ENCODE measurements around the gene PCBP3. TPM values are rescaled to one million over a fixed set of nuclear protein-coding genes. Genes with fewer than 3 reads are reported as not detected.

PCBP3 gene
- total RNA-seq, 1 experiment from 2014 or later = not detected

DNA sequence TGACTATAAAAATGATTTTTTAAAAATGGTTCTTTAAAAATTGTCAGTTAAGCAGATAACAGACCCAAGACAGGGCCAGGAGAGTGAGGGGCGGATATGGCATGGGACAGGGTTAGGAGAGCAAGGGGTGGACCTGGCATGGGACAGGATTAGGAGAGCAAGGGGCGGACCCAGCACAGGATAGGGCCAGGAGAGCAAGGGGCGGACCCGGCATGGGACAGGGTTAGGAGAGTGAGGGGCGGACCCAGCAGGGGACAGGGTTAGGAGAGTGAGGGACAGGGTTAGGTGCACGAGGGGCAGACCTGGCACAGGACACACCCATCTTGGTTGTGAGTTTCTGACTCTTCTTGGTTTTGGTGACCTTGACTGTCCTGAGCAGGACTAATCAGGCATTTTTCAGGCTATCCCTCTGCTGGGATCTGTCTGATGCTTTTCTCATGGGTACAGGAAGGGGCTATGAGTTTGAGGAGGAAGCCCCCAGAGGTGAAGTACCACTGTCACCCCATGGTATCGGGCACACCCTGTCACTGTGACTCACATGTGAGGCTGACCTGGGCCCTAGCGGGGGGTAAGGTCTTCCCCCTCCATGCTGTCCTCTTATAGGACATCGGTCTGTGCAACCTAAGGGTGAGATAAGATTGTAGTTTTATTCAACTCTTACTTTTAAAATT lies 179.0 kb downstream of the PCBP3 start:
- H4K20me1 ChIP-seq (ENCODE audit: insufficient read depth) = no peaks in the 10 kb centered on the region
- H3K4me1 ChIP-seq (replicated peaks; ENCODE audit: insufficient read depth) = peaks cover 16% of the 10 kb centered on the region; the same call in 1 of the 2 replicates
- H2AFZ ChIP-seq = no peak overlapping the region
- H3K4me3 ChIP-seq = no peak overlapping the region
- CTCF ChIA-PET = interaction anchor here (0.7 kb wide), 1 partner anchor 160 kb away, joined by 6 read pairs; no protein-coding TSS in a partner anchor
- BruUV-seq (replicated peaks) = no TSS peak
- no peak overlapping the region for H3K4me2 ChIP-seq
- H3K27ac ChIP-seq = no peak overlapping the region
- no peak for DNase-seq
- H3K9me3 ChIP-seq (ENCODE audit: insufficient read depth, low read depth) = no peaks in the 10 kb centered on the region
- no peaks in the 10 kb centered on the region for H3K9me2 ChIP-seq (ENCODE audit: insufficient read depth)
- H3F3A ChIP-seq (ENCODE audit: insufficient read depth, low read depth) = peaks cover 14% of the 10 kb centered on the region; the same call in 1 of the 2 replicates
- peaks cover 21% of the 10 kb centered on the region for H3K27me3 ChIP-seq (ENCODE audit: insufficient read depth, low read depth)
- no peaks in the 10 kb centered on the region for H3K36me3 ChIP-seq (ENCODE audit: low read depth)
- POLR2A ChIA-PET (ENCODE audit: unreplicated experiment) = no interaction called here
- TF ChIP-seq, protein P1, sequence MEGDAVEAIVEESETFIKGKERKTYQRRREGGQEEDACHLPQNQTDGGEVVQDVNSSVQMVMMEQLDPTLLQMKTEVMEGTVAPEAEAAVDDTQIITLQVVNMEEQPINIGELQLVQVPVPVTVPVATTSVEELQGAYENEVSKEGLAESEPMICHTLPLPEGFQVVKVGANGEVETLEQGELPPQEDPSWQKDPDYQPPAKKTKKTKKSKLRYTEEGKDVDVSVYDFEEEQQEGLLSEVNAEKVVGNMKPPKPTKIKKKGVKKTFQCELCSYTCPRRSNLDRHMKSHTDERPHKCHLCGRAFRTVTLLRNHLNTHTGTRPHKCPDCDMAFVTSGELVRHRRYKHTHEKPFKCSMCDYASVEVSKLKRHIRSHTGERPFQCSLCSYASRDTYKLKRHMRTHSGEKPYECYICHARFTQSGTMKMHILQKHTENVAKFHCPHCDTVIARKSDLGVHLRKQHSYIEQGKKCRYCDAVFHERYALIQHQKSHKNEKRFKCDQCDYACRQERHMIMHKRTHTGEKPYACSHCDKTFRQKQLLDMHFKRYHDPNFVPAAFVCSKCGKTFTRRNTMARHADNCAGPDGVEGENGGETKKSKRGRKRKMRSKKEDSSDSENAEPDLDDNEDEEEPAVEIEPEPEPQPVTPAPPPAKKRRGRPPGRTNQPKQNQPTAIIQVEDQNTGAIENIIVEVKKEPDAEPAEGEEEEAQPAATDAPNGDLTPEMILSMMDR (conservative IDR thresholded peaks at IDR 0.05) = no peak
- no peak for TF ChIP-seq EZH2 (IDR thresholded peaks at IDR 0.05; ENCODE audit: low read depth)
- H3K79me2 ChIP-seq (ENCODE audit: low read depth) = no peaks in the 10 kb centered on the region
- intact Hi-C loops (cut with micrococcal nuclease; ENCODE audit: unreplicated experiment) = no loop called here

DNA sequence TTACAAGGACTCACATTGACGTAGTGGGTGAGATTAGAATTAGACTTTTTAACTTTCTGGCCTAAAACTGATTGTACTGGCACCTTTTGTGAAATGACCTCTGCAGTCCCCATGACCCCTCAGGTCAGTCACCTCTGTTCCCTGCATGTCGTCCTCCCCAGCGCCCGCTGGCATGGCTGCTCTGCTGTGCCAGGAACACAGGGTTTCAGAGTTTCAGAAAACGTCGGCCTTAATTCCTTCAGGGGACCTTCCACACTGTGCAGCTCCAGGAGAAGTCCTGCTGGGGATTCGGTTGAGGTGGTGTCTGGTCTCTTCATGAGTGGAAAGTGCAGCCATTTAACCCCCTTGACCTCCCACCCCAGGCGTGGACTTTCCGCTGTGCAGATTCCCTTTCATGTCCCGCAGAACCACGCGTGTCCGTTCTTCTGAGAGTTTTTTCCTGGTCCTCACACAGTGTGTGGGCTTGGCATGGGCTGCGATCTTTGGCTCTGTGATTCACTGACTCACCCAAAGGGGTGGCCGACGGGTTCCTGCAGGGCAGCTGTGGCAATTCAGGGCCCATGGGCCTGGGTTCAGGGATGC lies 179.7 kb downstream of the PCBP3 start:
- no peak for DNase-seq
- no peaks in the 10 kb centered on the region for H3K9me2 ChIP-seq (ENCODE audit: insufficient read depth)
- H4K20me1 ChIP-seq (ENCODE audit: insufficient read depth) = no peaks in the 10 kb centered on the region
- TF ChIP-seq, protein P1 (conservative IDR thresholded peaks at IDR 0.05) = no peak
- no peak for TF ChIP-seq EZH2 (IDR thresholded peaks at IDR 0.05; ENCODE audit: low read depth)
- H3K9me3 ChIP-seq (ENCODE audit: insufficient read depth, low read depth) = no peaks in the 10 kb centered on the region
- no TSS peak for BruUV-seq (replicated peaks)
- no peak overlapping the region for H3K4me2 ChIP-seq
- H3K27ac ChIP-seq = no peak overlapping the region
- no peaks in the 10 kb centered on the region for H3K79me2 ChIP-seq (ENCODE audit: low read depth)
- no peaks in the 10 kb centered on the region for H3K36me3 ChIP-seq (ENCODE audit: low read depth)
- H3K27me3 ChIP-seq (ENCODE audit: insufficient read depth, low read depth) = peaks cover 21% of the 10 kb centered on the region
- peaks cover 12% of the 10 kb centered on the region; the same call in 1 of the 2 replicates for H3K4me1 ChIP-seq (replicated peaks; ENCODE audit: insufficient read depth)
- intact Hi-C loops (cut with micrococcal nuclease; ENCODE audit: unreplicated experiment) = no loop called here
- H3K4me3 ChIP-seq = no peak overlapping the region
- ChIA-PET POLR2A (ENCODE audit: unreplicated experiment) (no interaction called here), CTCF (no interaction called here)
- H2AFZ ChIP-seq = no peak overlapping the region
- peaks cover 9% of the 10 kb centered on the region; the same call in 1 of the 2 replicates for H3F3A ChIP-seq (ENCODE audit: insufficient read depth, low read depth)

DNA sequence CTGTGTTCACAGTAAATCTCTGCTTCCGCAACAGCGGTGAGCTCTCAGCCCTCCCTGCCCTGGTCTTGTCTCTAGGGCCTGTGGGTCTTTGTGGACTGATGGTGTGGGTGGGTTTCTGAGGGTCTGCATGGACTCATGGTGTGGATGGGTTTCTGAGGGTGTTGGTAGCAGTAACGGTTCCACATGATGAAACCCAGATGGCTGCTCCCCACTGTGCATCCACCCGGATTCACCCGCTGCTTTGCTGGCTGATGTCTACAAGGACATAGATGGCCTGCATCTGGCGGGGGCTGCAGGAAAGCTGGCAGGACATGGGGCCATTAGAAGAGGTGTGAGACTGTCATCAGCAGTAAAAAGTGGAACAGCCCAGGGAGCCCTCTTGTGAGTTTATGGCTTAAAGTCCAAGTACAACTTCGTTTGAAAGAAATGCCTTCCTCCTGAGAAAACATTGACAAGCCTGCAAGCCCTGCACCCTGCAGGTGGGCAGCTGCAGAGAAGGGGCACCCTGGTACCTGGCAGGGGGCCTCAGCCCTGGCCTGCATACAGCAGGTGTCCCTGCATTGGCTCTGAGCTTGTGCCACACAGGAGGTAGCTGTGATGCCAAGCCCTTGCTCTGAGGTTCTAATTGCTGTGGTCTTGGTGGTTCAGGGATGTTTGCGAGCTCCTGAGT lies 181.2 kb downstream of the PCBP3 start:
- POLR2A ChIA-PET (ENCODE audit: unreplicated experiment) = no interaction called here
- CTCF ChIA-PET = no interaction called here

More for the DNA sequence above, 181.2 kb downstream of the PCBP3 start:
- intact Hi-C loops (cut with micrococcal nuclease; ENCODE audit: unreplicated experiment) = no loop called here
- H3K4me3 ChIP-seq = no peak overlapping the region
- BruUV-seq (replicated peaks) = no TSS peak
- H3K27me3 ChIP-seq (ENCODE audit: insufficient read depth, low read depth) = peaks cover 21% of the 10 kb centered on the region
- no peak for DNase-seq
- no peaks in the 10 kb centered on the region for H3K4me1 ChIP-seq (replicated peaks; ENCODE audit: insufficient read depth)
- no peaks in the 10 kb centered on the region for H4K20me1 ChIP-seq (ENCODE audit: insufficient read depth)
- H3F3A ChIP-seq (ENCODE audit: insufficient read depth, low read depth) = no peaks in the 10 kb centered on the region
- H2AFZ ChIP-seq = no peak overlapping the region
- TF ChIP-seq, protein P1 (conservative IDR thresholded peaks at IDR 0.05) = no peak
- TF ChIP-seq EZH2 (IDR thresholded peaks at IDR 0.05; ENCODE audit: low read depth) = no peak
- no peak overlapping the region for H3K27ac ChIP-seq
- H3K4me2 ChIP-seq = no peak overlapping the region
- no peaks in the 10 kb centered on the region for H3K9me3 ChIP-seq (ENCODE audit: insufficient read depth, low read depth)
- H3K36me3 ChIP-seq (ENCODE audit: low read depth) = no peaks in the 10 kb centered on the region
- no peaks in the 10 kb centered on the region for H3K79me2 ChIP-seq (ENCODE audit: low read depth)
- H3K9me2 ChIP-seq (ENCODE audit: insufficient read depth) = no peaks in the 10 kb centered on the region
